OCI-LY1 (cell line): ENCODE results near the gene FBXL14.

Source experiments
- CTCF ChIP-seq: fragments of 200-600 bp; sonication (generic), shearing (Covaris generic); IDR thresholded peaks from 2 replicates; pipeline ENCODE4 v1.5.1; 2017; ENCODE audit warnings: mild to moderate bottlenecking, antibody characterized with exemption, low read length, moderate library complexity, mixed read lengths
- EZH2 ChIP-seq: fragments of 200-600 bp; sonication (generic), shearing (Covaris generic); IDR thresholded peaks from 2 replicates; pipeline ENCODE4 v1.8.0; 2017; ENCODE audit warnings: borderline replicate concordance, mixed run types, mild to moderate bottlenecking, antibody characterized with exemption, low read length, moderate library complexity, mixed read lengths

GRCh38 chr12:1618489-1618888, 24.1 kb upstream of the FBXL14 start:
- TF ChIP-seq EZH2: no peak
- no peak for TF ChIP-seq CTCF
